Measurements from ENCODE around the gene PLXNA4.

Gene PLXNA4

GRCh38 chr7:132367004-132367403 is 209.3 kb downstream of the PLXNA4 start:
- H3K36me3 ChIP-seq (ENCODE audit: low read length) = no peaks in the 10 kb centered on the region
- no peaks in the 10 kb centered on the region for H3K79me2 ChIP-seq (ENCODE audit: insufficient read depth, low read length)
- no peak overlapping the region for H3K27ac ChIP-seq (ENCODE audit: low read depth, low read length)
- H3K9ac ChIP-seq (ENCODE audit: low read length) = no peak overlapping the region
- no peaks in the 10 kb centered on the region for H3K9me2 ChIP-seq (replicated peaks; ENCODE audit: insufficient read depth, low read length)
- H2AFZ ChIP-seq (ENCODE audit: low read depth, low read length, severe bottlenecking) = no peak overlapping the region
- no peaks in the 10 kb centered on the region for H4K20me1 ChIP-seq (ENCODE audit: low read depth, low read length)
- no peaks in the 10 kb centered on the region for H3F3A ChIP-seq (ENCODE audit: insufficient read depth)
- H3K4me2 ChIP-seq (ENCODE audit: low read depth, low read length, poor library complexity, severe bottlenecking) = no peak overlapping the region
- 0 out of 2 replicates have a peak, but pooled peaks cover 2% of the 10 kb centered on the region for H3K27me3 ChIP-seq (ENCODE audit: low read length)
- TF ChIP-seq CTCF (IDR thresholded peaks at IDR 0.05; ENCODE audit: insufficient read depth, low read length, poor library complexity, severe bottlenecking) (no peak), EZH2phosphoT487 (conservative IDR thresholded peaks at IDR 0.05; ENCODE audit: low read length) (no peak)
- no peak overlapping the region for H3K4me3 ChIP-seq (ENCODE audit: insufficient read depth, low read length, poor library complexity, severe bottlenecking)
- H3K9me3 ChIP-seq (ENCODE audit: insufficient read depth, low read length) = no peaks in the 10 kb centered on the region

- Histone ChIP-seq H3K79me2 (ENCODE audit: insufficient read depth, low read length) (no peaks in the 10 kb centered on the region), H3K9me2 (replicated peaks; ENCODE audit: insufficient read depth, low read length) (no peaks in the 10 kb centered on the region), H3K4me3 (ENCODE audit: insufficient read depth, low read length, poor library complexity, severe bottlenecking) (no peak overlapping the region), H3K9ac (ENCODE audit: low read length) (no peak overlapping the region), H3K4me2 (ENCODE audit: low read depth, low read length, poor library complexity, severe bottlenecking) (no peak overlapping the region), H2AFZ (ENCODE audit: low read depth, low read length, severe bottlenecking) (no peak overlapping the region), H3K27ac (ENCODE audit: low read depth, low read length) (no peak overlapping the region), H3K9me3 (ENCODE audit: insufficient read depth, low read length) (no peaks in the 10 kb centered on the region), H4K20me1 (ENCODE audit: low read depth, low read length) (no peaks in the 10 kb centered on the region), H3K36me3 (ENCODE audit: low read length) (no peaks in the 10 kb centered on the region), H3F3A (ENCODE audit: insufficient read depth) (no peaks in the 10 kb centered on the region), H3K27me3 (ENCODE audit: low read length) (no peaks in the 10 kb centered on the region)
- no peak for TF ChIP-seq EZH2phosphoT487 (conservative IDR thresholded peaks at IDR 0.05; ENCODE audit: low read length)
- TF ChIP-seq CTCF (IDR thresholded peaks at IDR 0.05; ENCODE audit: insufficient read depth, low read length, poor library complexity, severe bottlenecking) = no peak
Measured at GRCh38 chr7:132364226-132364625, 212.0 kb downstream of the PLXNA4 start.

- no peak overlapping the region for H3K9ac ChIP-seq (ENCODE audit: low read length)
- H3K79me2 ChIP-seq (ENCODE audit: insufficient read depth, low read length) = no peaks in the 10 kb centered on the region
- no peaks in the 10 kb centered on the region for H3K27me3 ChIP-seq (ENCODE audit: low read length)
- no peaks in the 10 kb centered on the region for H3K9me2 ChIP-seq (replicated peaks; ENCODE audit: insufficient read depth, low read length)
- no peaks in the 10 kb centered on the region for H3K36me3 ChIP-seq (ENCODE audit: low read length)
- no peak overlapping the region for H3K4me2 ChIP-seq (ENCODE audit: low read depth, low read length, poor library complexity, severe bottlenecking)
- no peaks in the 10 kb centered on the region for H3F3A ChIP-seq (ENCODE audit: insufficient read depth)
- no peaks in the 10 kb centered on the region for H3K9me3 ChIP-seq (ENCODE audit: insufficient read depth, low read length)
- H3K4me3 ChIP-seq (ENCODE audit: insufficient read depth, low read length, poor library complexity, severe bottlenecking) = no peak overlapping the region
- no peak overlapping the region for H3K27ac ChIP-seq (ENCODE audit: low read depth, low read length)
- H4K20me1 ChIP-seq (ENCODE audit: low read depth, low read length) = no peaks in the 10 kb centered on the region
- no peak overlapping the region for H2AFZ ChIP-seq (ENCODE audit: low read depth, low read length, severe bottlenecking)
- no peak for TF ChIP-seq CTCF (IDR thresholded peaks at IDR 0.05; ENCODE audit: insufficient read depth, low read length, poor library complexity, severe bottlenecking)
Measured at GRCh38 chr7:132362059-132362458, 214.2 kb downstream of the PLXNA4 start.

GRCh38 chr7:132361146-132361545 is 215.1 kb downstream of the PLXNA4 start:
- Histone ChIP-seq H3K9me2 (replicated peaks; ENCODE audit: insufficient read depth, low read length) (no peaks in the 10 kb centered on the region), H3K79me2 (ENCODE audit: insufficient read depth, low read length) (no peaks in the 10 kb centered on the region), H3K9ac (ENCODE audit: low read length) (no peak overlapping the region)

More at GRCh38 chr7:132361146-132361545, 215.1 kb downstream of the PLXNA4 start:
- Histone ChIP-seq H3K36me3 (ENCODE audit: low read length) (no peaks in the 10 kb centered on the region), H3K27me3 (ENCODE audit: low read length) (no peaks in the 10 kb centered on the region), H4K20me1 (ENCODE audit: low read depth, low read length) (no peaks in the 10 kb centered on the region), H3K27ac (ENCODE audit: low read depth, low read length) (no peak overlapping the region), H2AFZ (ENCODE audit: low read depth, low read length, severe bottlenecking) (no peak overlapping the region), H3F3A (ENCODE audit: insufficient read depth) (no peaks in the 10 kb centered on the region), H3K9me3 (ENCODE audit: insufficient read depth, low read length) (no peaks in the 10 kb centered on the region), H3K4me2 (ENCODE audit: low read depth, low read length, poor library complexity, severe bottlenecking) (no peak overlapping the region), H3K4me3 (ENCODE audit: insufficient read depth, low read length, poor library complexity, severe bottlenecking) (no peak overlapping the region)
- no peak for TF ChIP-seq EZH2phosphoT487 (conservative IDR thresholded peaks at IDR 0.05; ENCODE audit: low read length)
- TF ChIP-seq CTCF (IDR thresholded peaks at IDR 0.05; ENCODE audit: insufficient read depth, low read length, poor library complexity, severe bottlenecking) = no peak
